OCI-LY7 (cell line): ENCODE measurements around the gene MRFAP1.

Experiments
- CTCF ChIP-seq: fragments of 200-600 bp; sonication (generic); conservative IDR thresholded peaks from 2 replicates; pipeline ENCODE4 v1.5.1; 2014; ENCODE audit warnings: mild to moderate bottlenecking, antibody characterized with exemption, low read length, moderate library complexity, mixed read lengths
- EZH2phosphoT487 ChIP-seq: fragments of 200-600 bp; sonication (generic); IDR thresholded peaks from 2 replicates; pipeline ENCODE4 v1.6.1; 2018; ENCODE audit warnings: low read depth, borderline replicate concordance, mild to moderate bottlenecking, mixed run types, antibody characterized with exemption, low read length, moderate library complexity, mixed read lengths

GRCh38 chr4:6659897-6660296, 19.4 kb downstream of the MRFAP1 start:
- no peak for TF ChIP-seq EZH2phosphoT487
- TF ChIP-seq CTCF, result no peak
